ENCODE measurements around the gene CYCS.

GRCh38 chr7:25158966-25159365 lies 33.9 kb upstream of the CYCS start:
- no peak for TF ChIP-seq TAF1 (IDR thresholded peaks at IDR 0.05; ENCODE audit: low read depth)
- no peak for TF ChIP-seq FOXM1 (IDR thresholded peaks at IDR 0.05; ENCODE audit: borderline replicate concordance, low read depth)
- TF ChIP-seq EP300 (IDR thresholded peaks at IDR 0.05; ENCODE audit: borderline replicate concordance) = no peak
- no peak for TF ChIP-seq YY1 (IDR thresholded peaks at IDR 0.05; ENCODE audit: low read depth)
- no peak for TF ChIP-seq USF1 (IDR thresholded peaks at IDR 0.05)
- TF ChIP-seq MAX (IDR thresholded peaks at IDR 0.05) = no peak
- TF ChIP-seq RAD21 (IDR thresholded peaks at IDR 0.05; ENCODE audit: low read depth) = no peak
- TF ChIP-seq REST (IDR thresholded peaks at IDR 0.05; ENCODE audit: low read depth) = no peak
- TF ChIP-seq CEBPB (IDR thresholded peaks at IDR 0.05) = no peak
- no peak for TF ChIP-seq TCF12 (IDR thresholded peaks at IDR 0.05; ENCODE audit: low read depth)
- TF ChIP-seq CREB1 (IDR thresholded peaks at IDR 0.05; ENCODE audit: low read depth) = no peak
- no peak for TF ChIP-seq EGR1 (IDR thresholded peaks at IDR 0.05)
- TF ChIP-seq NFIC (IDR thresholded peaks at IDR 0.05) = no peak

All from Ishikawa (cell line).